ENCODE measurements around the gene ITPRIPL2. TPM values are rescaled to one million over a fixed set of nuclear protein-coding genes. Genes with fewer than 3 reads are reported as not detected.

Gene ITPRIPL2
- total RNA-seq, 4 donors from 2014 or later = 22.9 to 79.3 (median 48.0) TPM

- 57% methylated on average over 2 of the region's 2 CpGs; no CpG with 5 or more reads in 1 of the 2 donors for WGBS, 2 donors (ENCODE audit: low coverage in 1 of 2)
- DNase-seq = no peak
Measured at GRCh38 chr16:19151310-19151709, 37.5 kb downstream of the ITPRIPL2 start.

GRCh38 chr16:19152042-19152441 is 38.3 kb downstream of the ITPRIPL2 start:
- DNase-seq = no peak
- Histone ChIP-seq H3K27ac (no peak overlapping the region), H3K4me3 (no peak overlapping the region), H3K27me3 (no peaks in the 10 kb centered on the region), H3K9me3 (no peaks in the 10 kb centered on the region), H3K36me3 (no peaks in the 10 kb centered on the region), H3K4me1 (no peaks in the 10 kb centered on the region)
- intact Hi-C loops (cut with DNase I; ENCODE audit: low total_unique reads) (no loop called here), in situ Hi-C loops (cut with MboI; ENCODE audit: low pct_ligation_motif_present in 1 of 4, low pct_unique_long_range_greater_than_20kb in 1 of 4, low sequenced_read_pairs in 3 of 4) (no loop called here)
- no peak for TF ChIP-seq POLR2A (IDR thresholded peaks at IDR 0.05)
- TF ChIP-seq POLR2AphosphoS5 (IDR thresholded peaks at IDR 0.05) = no peak
- TF ChIP-seq EP300 (IDR thresholded peaks at IDR 0.05; ENCODE audit: low read depth) = no peak
- WGBS, 2 donors (ENCODE audit: low coverage in 1 of 2) = 50 to 91% methylated on average over 1 of the region's 1 CpG

More at GRCh38 chr16:19151310-19151709, 37.5 kb downstream of the ITPRIPL2 start:
- in situ Hi-C loops (cut with MboI; ENCODE audit: low pct_ligation_motif_present in 1 of 4, low pct_unique_long_range_greater_than_20kb in 1 of 4, low sequenced_read_pairs in 3 of 4) = no loop called here
- H3K9me3 ChIP-seq = no peaks in the 10 kb centered on the region
- TF ChIP-seq CTCF (IDR thresholded peaks at IDR 0.05) = no peak
- no peak for TF ChIP-seq POLR2A (IDR thresholded peaks at IDR 0.05)
- no peak for TF ChIP-seq POLR2AphosphoS5 (IDR thresholded peaks at IDR 0.05)
- no peak for TF ChIP-seq EP300 (IDR thresholded peaks at IDR 0.05; ENCODE audit: low read depth)
- intact Hi-C loops (cut with DNase I; ENCODE audit: low total_unique reads) = no loop called here
- H3K36me3 ChIP-seq = no peaks in the 10 kb centered on the region
- no peak overlapping the region for H3K4me3 ChIP-seq
- no peaks in the 10 kb centered on the region for H3K27me3 ChIP-seq
- H3K27ac ChIP-seq = no peak overlapping the region
- H3K4me1 ChIP-seq = no peaks in the 10 kb centered on the region

GRCh38 chr16:19153876-19154275 is 40.1 kb downstream of the ITPRIPL2 start:
- in situ Hi-C loops (cut with MboI; ENCODE audit: low pct_ligation_motif_present in 1 of 4, low pct_unique_long_range_greater_than_20kb in 1 of 4, low sequenced_read_pairs in 3 of 4) = no loop called here
- no peak for TF ChIP-seq EP300 (IDR thresholded peaks at IDR 0.05; ENCODE audit: low read depth)
- no peak for TF ChIP-seq POLR2AphosphoS5 (IDR thresholded peaks at IDR 0.05)
- no peak for TF ChIP-seq POLR2A (IDR thresholded peaks at IDR 0.05)
- no peak for TF ChIP-seq CTCF (IDR thresholded peaks at IDR 0.05)
- H3K4me1 ChIP-seq = no peaks in the 10 kb centered on the region
- H3K27me3 ChIP-seq = no peaks in the 10 kb centered on the region
- no peak overlapping the region for H3K27ac ChIP-seq
- intact Hi-C loops (cut with DNase I; ENCODE audit: low total_unique reads) = no loop called here
- 81% methylated on average over 4 of the region's 4 CpGs; no CpG with 5 or more reads in 1 of the 2 donors for WGBS, 2 donors (ENCODE audit: low coverage in 1 of 2)
- DNase-seq = no peak
- H3K36me3 ChIP-seq = no peaks in the 10 kb centered on the region
- no peak overlapping the region for H3K4me3 ChIP-seq
- H3K9me3 ChIP-seq = no peaks in the 10 kb centered on the region

- H3K9me3 ChIP-seq = no peaks in the 10 kb centered on the region
- intact Hi-C loops (cut with DNase I; ENCODE audit: low total_unique reads) (no loop called here), in situ Hi-C loops (cut with MboI; ENCODE audit: low pct_ligation_motif_present in 1 of 4, low pct_unique_long_range_greater_than_20kb in 1 of 4, low sequenced_read_pairs in 3 of 4) (no loop called here)
- 77 to 80% methylated on average over 1 to 4 of the region's 4 CpGs for WGBS, 2 donors (ENCODE audit: low coverage in 1 of 2)
- H3K4me1 ChIP-seq = peaks cover 0 to under 1% (median 0%) of the 10 kb centered on the region in 4 donors
- TF ChIP-seq CTCF (IDR thresholded peaks at IDR 0.05) (no peak), POLR2AphosphoS5 (IDR thresholded peaks at IDR 0.05) (no peak), POLR2A (IDR thresholded peaks at IDR 0.05) (no peak), EP300 (IDR thresholded peaks at IDR 0.05; ENCODE audit: low read depth) (no peak)
- DNase-seq = no peak
- H3K27me3 ChIP-seq = no peaks in the 10 kb centered on the region
- H3K4me3 ChIP-seq = no peak overlapping the region
- H3K36me3 ChIP-seq = no peaks in the 10 kb centered on the region
- no peak overlapping the region for H3K27ac ChIP-seq
Measured at GRCh38 chr16:19162085-19162484, 48.3 kb downstream of the ITPRIPL2 start.

- H3K4me1 ChIP-seq = peaks cover 0 to 10% (median 9%) of the 10 kb centered on the region in 4 donors
- no peaks in the 10 kb centered on the region for H3K36me3 ChIP-seq
- H3K9me3 ChIP-seq = no peaks in the 10 kb centered on the region
- no peak for TF ChIP-seq POLR2AphosphoS5 (IDR thresholded peaks at IDR 0.05)
- TF ChIP-seq CTCF (IDR thresholded peaks at IDR 0.05) = no peak
- TF ChIP-seq EP300 (IDR thresholded peaks at IDR 0.05; ENCODE audit: low read depth) = no peak
- no peak for TF ChIP-seq POLR2A (IDR thresholded peaks at IDR 0.05)
- H3K27me3 ChIP-seq = peaks cover 4% of the 10 kb centered on the region
- WGBS, 2 donors (ENCODE audit: low coverage in 1 of 2) = 60 to 93% methylated on average over 1 of the region's 1 CpG
- intact Hi-C loops (cut with DNase I; ENCODE audit: low total_unique reads) (no loop called here), in situ Hi-C loops (cut with MboI; ENCODE audit: low pct_ligation_motif_present in 1 of 4, low pct_unique_long_range_greater_than_20kb in 1 of 4, low sequenced_read_pairs in 3 of 4) (no loop called here)
- DNase-seq = no peak
- no peak overlapping the region for H3K27ac ChIP-seq
- no peak overlapping the region for H3K4me3 ChIP-seq
Measured at GRCh38 chr16:19163215-19163614, 49.5 kb downstream of the ITPRIPL2 start.

Measured in transverse colon (tissue), 4 donors.